H1 (cell line): ENCODE results near the gene JAG2. TPM values are rescaled to one million over a fixed set of nuclear protein-coding genes. Genes with fewer than 3 reads are reported as not detected.

Source experiments
- CTCF ChIA-PET: fragments of 300-600 bp; sonication (Branson Sonifier 250); formaldehyde crosslinking; loops from one replicate; lab custom pipeline; 2021; ENCODE audit not compliant: partially characterized antibody; lab: Charles Lee
- POLR2A ChIA-PET: fragments of 300-600 bp; sonication (Branson Sonifier 250); formaldehyde crosslinking; loops from one replicate; lab custom pipeline; 2021; ENCODE audit warnings: inconsistent platforms; ENCODE audit not compliant: partially characterized antibody; lab: Charles Lee
- DNase-seq, 2 experiments: peaks; one replicate each; pipeline versions ENCODE4 v3.0.0 to v3.0.0-alpha.2; 2010 to 2022; ENCODE audit warnings: low spot score in 2 of 2, low read depth in 1 of 2, mixed read lengths in 1 of 2
- FAIRE-seq: peaks from 2 replicates; lab custom pipeline; 2011; peaks lifted over from hg19 to GRCh38; lab: Jason Lieb, UNC
- H2AFZ ChIP-seq: 2 replicates; pipeline ENCODE4 v1.8.1; 2012; ENCODE audit warnings: low read length, inconsistent platforms
- H2AK5ac ChIP-seq: 2 replicates; pipeline ENCODE4 v1.6.1; 2013; ENCODE audit warnings: low read depth, low read length
- H2BK120ac ChIP-seq: replicated peaks from 2 replicates; pipeline ENCODE3; 2013; ENCODE audit warnings: low read depth, low read length, inconsistent platforms
- H2BK12ac ChIP-seq: 2 replicates; pipeline ENCODE4 v1.6.1; 2013; ENCODE audit warnings: low read depth, low read length
- H2BK15ac ChIP-seq: 2 replicates; pipeline ENCODE4 v1.6.1; 2013; ENCODE audit warnings: low read length
- H2BK20ac ChIP-seq: 2 replicates; pipeline ENCODE4 v1.6.1; 2013; ENCODE audit warnings: low read length
- H2BK5ac ChIP-seq: 2 replicates; pipeline ENCODE4 v1.6.1; 2013; ENCODE audit warnings: low read depth, low read length
- H3K14ac ChIP-seq: 2 replicates; pipeline ENCODE4 v1.6.1; 2013; ENCODE audit warnings: inconsistent platforms; ENCODE audit not compliant: insufficient read length
- H3K18ac ChIP-seq: 2 replicates; pipeline ENCODE4 v1.6.1; 2013; ENCODE audit warnings: low read length; ENCODE audit errors: extremely low read depth
- H3K23ac ChIP-seq: 2 replicates; pipeline ENCODE4 v1.6.1; 2013; ENCODE audit warnings: inconsistent platforms; ENCODE audit not compliant: insufficient read length
- H3K23me2 ChIP-seq: 2 replicates; pipeline ENCODE4 v1.6.1; 2013; ENCODE audit warnings: low read depth, low read length
- H3K27ac ChIP-seq: 2 replicates; pipeline ENCODE4 v1.6.1; 2011; ENCODE audit warnings: low read depth, low read length, inconsistent platforms
- H3K27me3 ChIP-seq, 4 experiments: replicated peaks in 1 of 4; 1 replicate in 1 of 4; 2 replicates in 3 of 4; pipeline versions ENCODE4 v1.6.1 to v1.8.1; 2011 to 2013; ENCODE audit warnings: low read length in 3 of 4, mild to moderate bottlenecking in 3 of 4, inconsistent platforms in 2 of 4, mixed read lengths in 2 of 4, moderate library complexity in 1 of 4; ENCODE audit not compliant: control insufficient read depth in 3 of 4, insufficient read depth in 3 of 4; ENCODE audit errors: extremely low read depth in 1 of 4
- H3K36me3 ChIP-seq, 4 experiments: 2 replicates each; pipeline versions ENCODE4 v1.6.1 to v1.8.1; 2011 to 2013; ENCODE audit warnings: mild to moderate bottlenecking in 4 of 4, low read length in 3 of 4, moderate library complexity in 2 of 4, control low read depth in 1 of 4, inconsistent platforms in 1 of 4; ENCODE audit not compliant: insufficient read depth in 4 of 4, control insufficient read depth in 2 of 4
- H3K4ac ChIP-seq: replicated peaks from 2 replicates; pipeline ENCODE3; 2013; ENCODE audit warnings: low read length, low read depth, mixed read lengths, inconsistent platforms; ENCODE audit not compliant: insufficient read length
- H3K4me1 ChIP-seq, 4 experiments: replicated peaks in 1 of 4; 1 replicate in 1 of 4; 2 replicates in 3 of 4; pipeline versions ENCODE4 v1.6.1 to v1.8.1; 2011 to 2013; ENCODE audit warnings: low read length in 3 of 4, inconsistent platforms in 2 of 4, mixed read lengths in 1 of 4; ENCODE audit not compliant: insufficient read depth in 4 of 4, control insufficient read depth in 3 of 4
- H3K4me2 ChIP-seq, 2 experiments: 2 replicates each; pipeline versions ENCODE4 v1.6.1 to v1.8.1; 2011 to 2013; ENCODE audit warnings: low read depth in 2 of 2, low read length in 2 of 2, control low read depth in 1 of 2, inconsistent platforms in 1 of 2, mild to moderate bottlenecking in 1 of 2; ENCODE audit not compliant: insufficient read depth in 1 of 2
- H3K4me3 ChIP-seq, 4 experiments: fragments of 200-600, 300-600 bp in 1 of 4; sonication (generic), shearing (Covaris generic), sonication (Bioruptor Twin) in 1 of 4; 2 replicates each; pipeline versions ENCODE4 v1.5.1 to v1.8.1; 2011 to 2016; ENCODE audit warnings: low read length in 4 of 4, low read depth in 3 of 4, control low read depth in 2 of 4, inconsistent platforms in 2 of 4, mild to moderate bottlenecking in 2 of 4, mixed read lengths in 1 of 4, moderate library complexity in 1 of 4; ENCODE audit not compliant: insufficient read depth in 2 of 4; ENCODE audit errors: extremely low read depth in 1 of 4
- H3K56ac ChIP-seq: replicated peaks from 2 replicates; pipeline ENCODE3; 2013; ENCODE audit warnings: low read depth, mild to moderate bottlenecking, mixed read lengths, low read length, inconsistent platforms; ENCODE audit not compliant: insufficient read length
- H3K79me1 ChIP-seq: 2 replicates; pipeline ENCODE4 v1.6.1; 2013; ENCODE audit warnings: low read depth, low read length, control low read depth
- H3K79me2 ChIP-seq, 2 experiments: 2 replicates each; pipeline versions ENCODE4 v1.6.1 to v1.8.1; 2012 to 2013; ENCODE audit warnings: low read length in 2 of 2, mild to moderate bottlenecking in 2 of 2, inconsistent platforms in 1 of 2; ENCODE audit not compliant: insufficient read depth in 2 of 2, control insufficient read depth in 1 of 2
- H3K9ac ChIP-seq, 4 experiments: replicated peaks in 1 of 4; 1 replicate in 1 of 4; 2 replicates in 3 of 4; pipeline versions ENCODE4 v1.6.1 to v1.8.1; 2011 to 2013; ENCODE audit warnings: low read depth in 3 of 4, low read length in 3 of 4, control low read depth in 2 of 4, mild to moderate bottlenecking in 2 of 4, moderate library complexity in 2 of 4, inconsistent platforms in 1 of 4; ENCODE audit errors: extremely low read depth in 1 of 4
- H3K9me3 ChIP-seq, 2 experiments: 2 replicates each; pipeline versions ENCODE4 v1.6.1 to v1.8.1; 2012 to 2013; ENCODE audit warnings: mild to moderate bottlenecking in 2 of 2, moderate library complexity in 2 of 2, control low read depth in 1 of 2, inconsistent platforms in 1 of 2, low read depth in 1 of 2, low read length in 1 of 2, mixed read lengths in 1 of 2; ENCODE audit not compliant: insufficient read depth in 2 of 2
- H4K20me1 ChIP-seq, 2 experiments: replicated peaks in 1 of 2; 2 replicates each; pipeline versions ENCODE3 to v1.8.1; 2011 to 2013; ENCODE audit warnings: inconsistent platforms in 2 of 2, low read length in 2 of 2, mild to moderate bottlenecking in 1 of 2; ENCODE audit not compliant: insufficient read depth in 2 of 2, control insufficient read depth in 1 of 2
- H4K5ac ChIP-seq: 2 replicates; pipeline ENCODE4 v1.6.1; 2013; ENCODE audit warnings: low read length, low read depth, mixed read lengths, inconsistent platforms; ENCODE audit not compliant: insufficient read length
- H4K8ac ChIP-seq: 2 replicates; pipeline ENCODE4 v1.8.0; 2013; ENCODE audit warnings: mild to moderate bottlenecking, moderate library complexity, low read length, inconsistent platforms; ENCODE audit not compliant: insufficient read depth; ENCODE audit errors: extremely low read depth
- H4K91ac ChIP-seq: replicated peaks from 2 replicates; pipeline ENCODE3; 2013; ENCODE audit warnings: low read length, mixed read lengths, inconsistent platforms; ENCODE audit not compliant: insufficient read length
- BCL11A ChIP-seq, 2 experiments: IDR thresholded peaks; one replicate each; pipeline ENCODE4 v1.6.1; 2011; ENCODE audit warnings: low read depth in 2 of 2, low read length in 2 of 2, mild to moderate bottlenecking in 2 of 2
- CEBPB ChIP-seq: IDR thresholded peaks from 2 replicates; pipeline ENCODE4 v1.6.1; 2012; ENCODE audit warnings: low read depth, low read length
- CREB1 ChIP-seq: IDR thresholded peaks from 2 replicates; pipeline ENCODE4 v1.6.1; 2012; ENCODE audit warnings: inconsistent platforms
- CTBP2 ChIP-seq: IDR thresholded peaks from 2 replicates; pipeline ENCODE4 v1.7.0; 2011; ENCODE audit warnings: borderline replicate concordance, mild to moderate bottlenecking, moderate library complexity, mixed read lengths, low read length; ENCODE audit not compliant: insufficient read depth, insufficient read length
- HDAC6 ChIP-seq: IDR thresholded peaks from one replicate; pipeline ENCODE4 v1.7.1; 2012; ENCODE audit warnings: low read depth, mild to moderate bottlenecking, inconsistent platforms, low read length, moderate library complexity
- NRF1 ChIP-seq: IDR thresholded peaks from 2 replicates; pipeline ENCODE4 v1.6.1; 2011; ENCODE audit warnings: mild to moderate bottlenecking, low read depth, low read length, improper control_type of control experiment
- POLR2A ChIP-seq, 2 experiments: IDR thresholded peaks; 1 replicate in 1 of 2; 2 replicates in 1 of 2; pipeline ENCODE4 v1.6.1; 2011; ENCODE audit warnings: low read depth in 2 of 2, low read length in 2 of 2, mild to moderate bottlenecking in 2 of 2; ENCODE audit errors: control extremely low read depth in 1 of 2
- RBBP5 ChIP-seq: IDR thresholded peaks from 2 replicates; pipeline ENCODE4 v1.7.1; 2012; ENCODE audit warnings: low read depth, mild to moderate bottlenecking, inconsistent platforms, low read length, moderate library complexity, borderline replicate concordance
- SUZ12 ChIP-seq: fragments of 200-600 bp; sonication (generic); IDR thresholded peaks from 2 replicates; pipeline ENCODE4 v1.6.1; 2012; ENCODE audit warnings: mild to moderate bottlenecking, inconsistent platforms, low read length, moderate library complexity, mixed read lengths
- TAF7 ChIP-seq: optimal IDR thresholded peaks from 2 replicates; pipeline ENCODE3; 2011; ENCODE audit warnings: low read depth, mild to moderate bottlenecking, inconsistent platforms, low read length, moderate library complexity, borderline replicate concordance
- TCF12 ChIP-seq: IDR thresholded peaks from 2 replicates; pipeline ENCODE4 v1.6.1; 2011; ENCODE audit warnings: low read depth, mild to moderate bottlenecking, low read length
- TEAD4 ChIP-seq: IDR thresholded peaks from 2 replicates; pipeline ENCODE4 v1.6.1; 2012; ENCODE audit warnings: low read depth, low read length, inconsistent platforms, mixed read lengths
- YY1 ChIP-seq: IDR thresholded peaks from 2 replicates; pipeline ENCODE4 v1.6.1; 2011; ENCODE audit warnings: low read depth, mild to moderate bottlenecking, low read length
- WGBS, 2 experiments: shearing (Covaris generic) in 1 of 2; methylation state at CpG; one replicate each; pipeline versions ENCODE4 v1.1.6 to v1.1.7; 2013 to 2015; ENCODE audit warnings: low lambda C conversion rate in 2 of 2, mixed read lengths in 2 of 2, inconsistent platforms in 1 of 2, low coverage in 1 of 2, missing lambda C conversion rate in 1 of 2; ENCODE audit not compliant: insufficient replicate concordance in 2 of 2, insufficient coverage in 1 of 2, insufficient read length in 1 of 2; ENCODE audit errors: extremely low coverage in 1 of 2, missing lambda C conversion rate in 1 of 2; 5-methylcytosine and 5-hydroxymethylcytosine counted together
- polyA plus RNA-seq, 7 experiments: library from polyadenylated mRNA; depleted of rRNA in 3 of 7; stranded (reverse) in 5 of 7; unstranded in 2 of 7; fragments of >200 nt in 5 of 7; fragments of 200-250 nt in 2 of 7; gene quantifications; 1 replicate in 5 of 7; 2 replicates in 1 of 7; 4 replicates in 1 of 7; pipeline versions ENCODE4 v1.2.1 to v1.2.3, GENCODE V29; 2011 to 2013; ENCODE audit warnings: missing spikeins in 2 of 7, mixed read lengths in 2 of 7
- total RNA-seq: library from RNA; stranded (reverse); fragmentation: NEBNext Ultra II Directional; extraction: Animal tissue kit (Norgen Biotek cat#: 25700); gene quantifications from 2 replicates; pipeline ENCODE4 v1.2.1, GENCODE V29; 2021

JAG2 gene
- total and polyA plus RNA-seq, 2 of the 8 experiments (the other 6 are each of a cell fraction or from before 2014, with no cell fraction given): 2.8 to 6.2 TPM

- H4K5ac ChIP-seq: no peak overlapping the region
- TF ChIP-seq CTBP2 (no peak), HDAC6 (no peak), TCF12 (no peak), SUZ12 (no peak), POLR2A (IDR thresholded peaks at IDR 0.05; ENCODE audit: control extremely low read depth in 1 of 2, low read depth in 2 of 2, low read length in 2 of 2) (no peak), TEAD4 (no peak), TAF7 (no peak), CREB1 (no peak), RBBP5 (no peak), BCL11A (IDR thresholded peaks at IDR 0.05; ENCODE audit: low read depth in 2 of 2, low read length in 2 of 2) (no peak), YY1 (no peak), CEBPB (no peak), NRF1 (no peak)
- H3K18ac ChIP-seq: no peak overlapping the region; the same call in 1 of the 2 replicates
- no peak overlapping the region for H4K91ac ChIP-seq
- no peaks in the 10 kb centered on the region; a peak in 1 of 7 replicates for H3K27me3 ChIP-seq
- peaks cover 5% of the 10 kb centered on the region for H3K79me1 ChIP-seq
- 0 out of 2 replicates have a peak, but pooled peaks cover 2% of the 10 kb centered on the region for H3K23me2 ChIP-seq
- no peaks in the 10 kb centered on the region for H3K79me2 ChIP-seq
- peaks cover 3 to 13% of the 10 kb centered on the region in 2 experiments for H4K20me1 ChIP-seq
- no peaks in the 10 kb centered on the region for H3K9me3 ChIP-seq
- DNase-seq (no peak), FAIRE-seq (no peak)
- H2AFZ ChIP-seq: no peak overlapping the region
- H3K4ac ChIP-seq: no peak overlapping the region
- ChIA-PET POLR2A (interaction anchor here (0.6 kb wide), 1 partner anchor 251 kb away, joined by 3 read pairs; no protein-coding TSS in a partner anchor), CTCF (no interaction called here)
- H2BK120ac ChIP-seq: no peak overlapping the region
- H3K4me3 ChIP-seq: no peak overlapping the region
- H2BK15ac ChIP-seq: no peak overlapping the region
- 91% methylated on average over 8 of the region's 12 CpGs; no CpG with 5 or more reads in 1 of the 2 experiments for WGBS, 2 experiments
- no peak overlapping the region for H3K56ac ChIP-seq
- no peak overlapping the region for H3K23ac ChIP-seq
- H3K36me3 ChIP-seq: no peaks in the 10 kb centered on the region
- H3K27ac ChIP-seq: no peak overlapping the region
- no peak overlapping the region for H2BK5ac ChIP-seq
- H3K14ac ChIP-seq: no peak overlapping the region
- H3K4me1 ChIP-seq: peaks cover 0 to 4% (median 0%) of the 10 kb centered on the region in 4 experiments; a peak in 5 of 7 replicates
- no peak overlapping the region for H4K8ac ChIP-seq
- no peak overlapping the region for H2BK12ac ChIP-seq
- no peak overlapping the region for H2BK20ac ChIP-seq
- H3K4me2 ChIP-seq: no peak overlapping the region
- H3K9ac ChIP-seq: no peak overlapping the region
- H2AK5ac ChIP-seq: no peak overlapping the region
Measured at GRCh38 chr14:105160776-105161175, 7.8 kb downstream of the JAG2 start.
